ENCODE data around the gene MARCHF5. TPM values are rescaled to one million over a fixed set of nuclear protein-coding genes. Genes with fewer than 3 reads are reported as not detected.
A peak's percentile ranks its signal among the peaks of the same experiment; 100 is the strongest.

The MARCHF5 gene
- polyA plus RNA-seq (2012; ENCODE audit: insufficient read depth, insufficient read length): 42.3 TPM

DNA sequence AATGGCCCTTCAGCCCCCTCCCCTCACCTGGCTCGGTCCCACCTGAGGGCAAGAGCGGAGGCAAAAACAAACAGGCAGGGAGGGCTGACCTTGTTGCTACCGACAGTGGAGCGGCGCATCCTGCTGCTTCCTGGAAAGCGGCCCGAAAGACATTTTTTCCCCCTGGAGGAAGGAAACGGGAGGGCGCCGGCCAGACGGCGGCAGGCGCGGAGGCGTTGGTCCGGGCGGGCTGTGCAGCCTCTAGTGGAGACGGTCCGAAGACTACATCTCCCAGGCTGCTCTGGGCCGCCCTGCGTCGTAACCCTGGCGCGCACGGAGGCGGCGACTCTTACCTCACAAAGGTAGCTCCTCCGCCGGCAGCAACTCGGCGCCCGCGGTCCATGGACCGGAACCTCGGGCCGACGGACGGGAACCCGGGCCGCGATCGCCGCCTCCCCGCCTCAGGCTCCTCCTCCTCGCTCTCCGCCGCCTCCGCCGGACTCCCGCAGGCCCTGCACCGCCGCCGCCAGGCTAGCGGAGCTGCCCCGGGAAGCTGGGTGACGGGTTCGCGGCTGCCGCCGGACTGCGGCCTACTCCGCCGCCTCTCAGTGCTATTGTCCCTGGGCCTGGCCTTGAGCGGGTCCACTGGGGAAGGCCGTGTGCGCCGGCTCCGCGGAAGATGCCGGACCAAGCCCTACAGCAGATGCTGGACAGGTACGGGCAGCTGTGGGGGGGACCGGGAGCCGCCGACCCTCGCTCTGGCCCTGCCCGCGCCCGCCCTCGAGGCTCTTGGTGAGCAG, at the start of gene MARCHF5, which contains the start of gene CPEB3:
TSS of gene MARCHF5 (plus strand) at position 331 of the 779 bp plus-strand sequence. CDS start at position 659, 328 bp downstream.
TSS of gene CPEB3 (minus strand) at position 242 of the 779 bp plus-strand sequence. CDS start 50,728 bp downstream, outside the sequence.
- peak within 1 kb of the TSS; percentile 91 for H3K4me3 ChIP-seq (ENCODE audit: low read length)
- DNase-seq (ENCODE audit: low read depth, low spot score): peak; percentile 85

DNA sequence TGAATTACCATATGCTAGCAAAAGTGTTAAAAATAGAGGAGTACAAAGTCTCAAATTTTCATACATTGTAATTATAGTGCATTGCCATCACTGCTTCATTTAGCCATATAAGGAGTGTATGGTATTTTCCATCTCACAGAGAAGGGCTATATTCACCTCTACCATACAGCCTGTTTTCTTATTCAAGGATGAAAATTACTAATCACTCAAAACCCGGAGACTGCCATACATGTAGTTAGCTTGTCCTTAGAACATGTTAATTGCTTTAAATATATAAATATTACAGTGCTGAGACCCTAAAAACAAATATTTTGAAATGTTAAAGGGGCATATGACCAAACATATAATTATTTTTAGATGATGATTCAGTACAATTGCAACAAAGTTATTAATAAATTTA, 49.5 kb upstream of the MARCHF5 start:
- no peak overlapping the region for H3K4me3 ChIP-seq (ENCODE audit: low read length)

DNA sequence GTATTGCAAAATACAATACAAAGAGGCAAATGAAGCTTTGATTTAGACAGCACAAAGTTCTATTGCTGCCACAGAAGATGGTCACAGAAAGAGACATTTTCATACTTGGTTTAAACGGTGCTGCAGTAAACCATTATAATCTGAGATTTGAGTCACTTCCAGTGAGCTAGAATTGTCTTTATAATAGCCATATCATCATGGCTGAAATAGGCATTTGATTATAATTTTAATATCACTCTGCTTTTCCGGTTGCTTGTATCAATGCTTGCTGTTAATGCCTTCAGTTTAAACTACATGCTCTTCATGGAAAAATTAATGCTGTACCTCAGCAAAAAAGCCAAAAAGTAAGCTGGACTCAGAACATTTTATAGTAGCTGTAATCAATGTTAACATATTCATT, 48.6 kb upstream of the MARCHF5 start:
- no peak for DNase-seq (ENCODE audit: low read depth, low spot score)

More for the DNA sequence above, 49.5 kb upstream of the MARCHF5 start:
- DNase-seq (ENCODE audit: low read depth, low spot score): no peak

DNA sequence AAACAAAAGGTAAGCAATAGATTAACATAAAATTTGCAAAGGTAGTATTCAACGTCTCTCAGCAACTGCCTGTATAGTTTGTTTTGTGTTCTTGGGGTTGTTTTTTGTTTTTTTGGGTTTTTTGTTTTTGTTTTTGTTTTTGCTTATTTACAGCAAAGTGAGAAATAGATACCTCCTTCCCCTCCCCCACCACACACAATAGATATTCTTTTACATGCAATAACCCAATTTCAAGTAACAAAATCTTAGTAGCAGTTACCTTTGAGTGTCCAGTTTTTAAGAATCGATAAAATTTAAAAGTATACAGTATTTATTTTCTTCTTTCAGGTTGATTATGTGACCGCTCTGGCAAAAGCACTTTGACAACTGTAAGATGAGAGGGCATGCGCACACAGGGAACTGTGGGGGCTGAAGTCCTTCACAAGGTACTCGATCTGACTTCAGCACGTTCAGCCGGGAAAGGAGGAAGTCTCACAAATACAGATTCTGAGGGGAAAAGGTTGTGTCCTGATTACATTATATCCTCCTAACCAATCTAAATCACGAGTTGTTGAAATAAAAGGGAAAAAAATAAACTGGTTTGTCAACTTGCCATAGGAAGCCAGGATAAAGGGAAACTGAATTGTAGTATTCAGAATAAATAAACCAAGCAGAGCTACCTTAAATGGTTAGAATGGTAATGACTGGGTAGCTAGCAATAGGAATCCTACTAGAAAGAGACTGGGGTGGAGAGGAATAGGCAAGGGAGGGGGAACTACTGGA, 47.9 kb upstream of the MARCHF5 start:
- peak; percentile 53 for DNase-seq (ENCODE audit: low read depth, low spot score)
- peak overlapping the region; percentile 39 for H3K4me3 ChIP-seq (ENCODE audit: low read length)

More for the DNA sequence above, 48.6 kb upstream of the MARCHF5 start:
- no peak overlapping the region for H3K4me3 ChIP-seq (ENCODE audit: low read length)

GRCh38 chr10:92244796-92245195, 46.2 kb upstream of the MARCHF5 start:
- H3K4me3 ChIP-seq (ENCODE audit: low read length): no peak overlapping the region
- no peak for DNase-seq (ENCODE audit: low read depth, low spot score)

DNA sequence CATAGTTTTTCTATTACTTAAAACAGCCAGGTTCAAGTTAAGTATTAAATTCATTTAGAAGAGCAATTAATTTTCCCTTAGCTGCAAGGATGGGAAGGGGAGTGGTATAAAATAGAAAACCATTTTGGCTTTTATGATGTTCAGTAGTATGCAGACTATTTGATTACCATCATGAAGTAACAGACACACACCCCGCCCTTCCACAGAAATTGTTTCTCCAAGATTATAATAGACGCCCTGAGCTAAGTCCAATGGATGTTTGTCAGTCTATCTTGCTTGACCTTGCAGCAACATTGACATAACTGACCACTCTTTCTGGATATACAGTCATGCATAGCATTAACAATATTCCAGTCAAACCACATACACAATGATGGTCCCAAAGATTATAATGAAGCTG, 42.4 kb upstream of the MARCHF5 start:
- H3K4me3 ChIP-seq (ENCODE audit: low read length): no peak overlapping the region
- DNase-seq (ENCODE audit: low read depth, low spot score): no peak

DNA sequence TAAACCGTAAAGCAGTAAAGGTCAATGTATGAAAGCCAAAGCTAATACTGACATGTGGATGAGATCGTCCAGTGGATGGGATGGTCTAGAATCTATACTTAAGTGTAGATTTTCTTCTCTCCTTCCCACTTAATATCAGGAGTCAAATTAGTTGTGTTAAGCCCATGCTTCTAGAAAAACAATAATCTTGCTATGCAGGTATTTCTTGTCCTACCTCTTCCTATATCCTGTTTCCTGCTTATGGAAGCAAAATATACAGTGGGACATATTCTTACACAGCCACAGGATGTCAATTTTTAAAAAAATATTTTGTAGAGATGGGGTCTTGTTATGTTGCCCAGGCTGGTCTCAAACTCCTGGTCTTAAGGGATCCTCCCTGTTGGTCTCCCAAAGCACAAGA, 27.6 kb upstream of the MARCHF5 start:
- DNase-seq (ENCODE audit: low read depth, low spot score): no peak

DNA sequence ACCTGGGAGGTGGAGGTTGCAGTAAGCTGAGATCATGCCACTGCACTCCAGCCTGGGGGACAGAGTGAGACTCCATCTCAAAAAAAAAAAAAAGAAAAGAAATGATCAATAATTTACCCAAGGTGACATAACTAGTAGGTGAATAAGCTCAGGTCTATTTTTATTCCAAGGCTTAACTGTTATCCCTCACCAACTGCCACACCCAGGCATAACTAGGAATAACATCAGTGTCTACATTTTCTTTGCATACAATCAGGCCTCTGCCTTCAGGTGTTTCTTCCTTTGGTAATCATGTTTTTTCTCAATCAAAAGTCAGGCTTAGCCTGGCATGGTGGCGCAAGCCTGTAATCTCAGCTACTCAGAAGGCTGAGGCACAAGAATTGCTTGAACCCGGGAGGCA, 26.7 kb upstream of the MARCHF5 start:
- no peak for DNase-seq (ENCODE audit: low read depth, low spot score)
- H3K4me3 ChIP-seq (ENCODE audit: low read length): no peak overlapping the region

More for the DNA sequence above, 27.6 kb upstream of the MARCHF5 start:
- no peak overlapping the region for H3K4me3 ChIP-seq (ENCODE audit: low read length)

DNA sequence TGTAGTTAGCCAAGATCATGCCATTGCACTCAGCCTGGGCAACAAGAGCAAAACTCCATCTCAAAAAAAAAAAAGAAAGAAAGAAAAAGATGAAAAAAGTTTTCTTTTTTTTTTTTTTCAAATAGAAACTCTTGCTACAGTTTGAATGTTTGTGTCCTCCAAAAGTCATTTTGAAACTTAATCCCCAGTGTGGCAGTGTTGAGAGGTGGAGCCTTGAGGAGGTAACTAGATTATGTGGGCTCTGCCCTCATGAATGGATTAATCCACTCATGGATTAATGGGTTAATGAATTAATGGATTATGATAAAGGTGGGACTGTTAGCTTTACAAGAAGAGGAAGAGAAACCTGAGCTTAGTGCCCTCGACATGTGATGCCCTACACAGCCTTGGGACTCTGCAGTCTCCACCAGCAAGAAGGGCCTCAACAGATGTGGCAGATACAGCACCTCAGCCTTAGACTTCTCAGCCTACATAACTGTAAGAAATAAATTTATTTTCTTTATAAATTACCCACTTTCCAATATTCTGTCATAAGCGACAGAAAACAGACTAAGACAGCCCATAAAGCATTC, 25.2 kb upstream of the MARCHF5 start:
- no peak overlapping the region for H3K4me3 ChIP-seq (ENCODE audit: low read length)
- DNase-seq (ENCODE audit: low read depth, low spot score): no peak

- H3K4me3 ChIP-seq (ENCODE audit: low read length): no peak overlapping the region
Measured at GRCh38 chr10:92267343-92267742, 23.6 kb upstream of the MARCHF5 start.

GRCh38 chr10:92268748-92269147, 22.2 kb upstream of the MARCHF5 start:
- H3K4me3 ChIP-seq (ENCODE audit: low read length): no peak overlapping the region
- DNase-seq (ENCODE audit: low read depth, low spot score): no peak

More at GRCh38 chr10:92267343-92267742, 23.6 kb upstream of the MARCHF5 start:
- no peak for DNase-seq (ENCODE audit: low read depth, low spot score)

GRCh38 chr10:92274071-92274470, 16.9 kb upstream of the MARCHF5 start:
- no peak overlapping the region for H3K4me3 ChIP-seq (ENCODE audit: low read length)
- no peak for DNase-seq (ENCODE audit: low read depth, low spot score)

DNA sequence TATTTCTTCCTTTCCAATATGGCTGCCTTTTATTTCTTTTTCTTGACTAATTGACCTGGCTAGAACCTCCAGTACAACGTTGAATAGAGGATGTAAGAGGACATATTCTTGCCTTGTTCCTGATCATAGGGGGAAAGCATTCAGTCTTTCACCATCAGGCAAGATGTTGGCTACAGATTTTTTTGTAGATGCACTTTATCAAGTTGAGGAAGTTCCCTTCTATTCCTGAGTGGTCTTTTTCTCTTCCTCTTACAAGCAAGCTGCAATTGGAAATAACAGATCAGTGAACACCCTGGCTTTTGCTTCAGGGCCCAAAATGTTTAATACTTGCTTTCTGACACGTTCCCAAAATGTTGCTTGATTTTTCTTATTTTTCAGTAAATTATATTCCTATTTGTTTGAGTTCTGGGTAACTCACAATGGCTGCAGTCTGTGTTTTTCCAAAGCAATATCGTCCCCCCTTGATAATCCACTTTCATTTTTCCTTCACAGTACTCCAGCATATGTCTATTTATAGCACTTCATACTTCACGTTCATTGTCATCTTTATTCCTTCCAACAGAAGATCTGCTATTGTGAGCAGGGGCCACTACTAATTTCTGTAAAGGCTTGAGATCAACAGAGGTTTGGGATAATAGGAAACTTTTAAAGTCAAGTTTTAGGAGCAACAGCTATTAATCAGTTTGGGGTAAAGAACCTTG, 11.8 kb upstream of the MARCHF5 start:
- H3K4me3 ChIP-seq (ENCODE audit: low read length): no peak overlapping the region
- no peak for DNase-seq (ENCODE audit: low read depth, low spot score)

GRCh38 chr10:92284112-92284704, 6.8 kb upstream of the MARCHF5 start:
- DNase-seq (ENCODE audit: low read depth, low spot score): no peak
- no peak overlapping the region for H3K4me3 ChIP-seq (ENCODE audit: low read length)

- no peak for DNase-seq (ENCODE audit: low read depth, low spot score)
Measured at GRCh38 chr10:92290076-92290836, 711 bp upstream of the MARCHF5 start.

GRCh38 chr10:92291616-92291865, 574 bp downstream of the MARCHF5 start:
- DNase-seq (ENCODE audit: low read depth, low spot score): no peak
- peak overlapping the region; percentile 91 for H3K4me3 ChIP-seq (ENCODE audit: low read length)

More at GRCh38 chr10:92290076-92290836, 711 bp upstream of the MARCHF5 start:
- H3K4me3 ChIP-seq (ENCODE audit: low read length): peak overlapping the region; percentile 91

DNA sequence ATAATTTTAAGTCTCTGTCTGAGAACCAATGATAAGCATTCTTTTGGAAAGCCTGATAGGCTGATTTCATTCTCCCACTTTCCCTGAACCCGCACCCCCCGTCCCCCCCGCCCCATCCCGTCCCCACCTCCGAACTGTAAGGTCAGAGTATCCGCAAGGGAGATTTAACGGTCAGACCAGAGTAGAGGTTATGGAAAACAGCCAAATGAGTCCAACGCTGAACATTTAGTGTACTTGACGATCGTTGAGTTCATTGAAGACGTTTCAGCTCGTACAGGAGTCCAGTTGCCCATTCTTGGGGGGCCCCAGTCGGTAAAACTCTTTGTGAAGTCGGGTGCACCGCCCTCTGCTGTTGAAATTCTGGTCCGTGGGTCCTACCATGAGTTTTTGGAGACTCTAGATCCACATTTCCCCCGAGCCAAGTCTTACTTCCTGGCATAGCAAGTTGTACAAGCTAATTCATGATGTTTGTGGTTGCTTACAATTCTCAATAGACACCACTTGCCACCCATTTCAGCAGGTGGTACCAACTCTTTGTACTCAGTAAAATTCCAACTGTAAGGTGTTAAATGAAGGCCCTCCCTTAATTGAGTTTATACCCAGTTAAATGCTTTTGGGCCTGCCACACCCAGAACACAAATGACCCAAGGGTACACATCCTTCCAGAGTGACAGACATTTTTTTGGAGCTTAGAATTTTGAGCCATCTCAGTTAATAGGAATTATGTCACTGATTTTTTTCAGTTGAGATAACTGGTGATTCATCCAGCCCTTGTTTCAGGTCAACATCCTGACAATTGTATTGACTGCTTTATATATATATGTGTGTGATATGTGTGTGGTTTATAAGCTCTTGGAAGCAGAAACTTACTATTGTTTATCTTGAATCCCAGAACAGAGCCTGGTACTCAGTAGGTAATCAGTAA, 1.2 kb downstream of the MARCHF5 start:
- peak overlapping the region; percentile 91 for H3K4me3 ChIP-seq (ENCODE audit: low read length)
- peak; percentile 68 for DNase-seq (ENCODE audit: low read depth, low spot score)
